ENCODE data around the gene OR12D1.
"Not testable (repeated sequence)": the region's sequence is repeated elsewhere in the genome, so short reads cannot be mapped to it uniquely, and the experiment has no call there.

OR12D1 gene

GRCh38 chr6:29414588-29414987, at the start of gene OR12D1:
OR12D1 (plus strand) TSS chr6:29414928.
- DNase-seq (ENCODE audit: low read depth, low spot score), result no peak

- DNase-seq (ENCODE audit: low read depth, low spot score), result no peak
Observed at GRCh38 chr6:29368765-29369164, 46.0 kb upstream of the OR12D1 start, which contains the start of gene OR5V1. OR5V1 (minus strand) TSS chr6:29368865; CDS start chr6:29356195, 12,670 bp downstream.

- no peak for DNase-seq (ENCODE audit: low read depth, low spot score)
Observed at GRCh38 chr6:29375191-29375590, 39.5 kb upstream of the OR12D1 start, which contains the start of gene OR12D3. OR12D3 (minus strand) TSS chr6:29375291; CDS start chr6:29375287, 4 bp downstream.

- no peak for DNase-seq (ENCODE audit: low read depth, low spot score)
Observed at GRCh38 chr6:29376003-29376402, 38.7 kb upstream of the OR12D1 start.

- no peak for DNase-seq (ENCODE audit: low read depth, low spot score)
Observed at GRCh38 chr6:29388533-29388932, 26.2 kb upstream of the OR12D1 start.

- DNase-seq (ENCODE audit: low read depth, low spot score), result no peak
Observed at GRCh38 chr6:29395331-29395730, 19.4 kb upstream of the OR12D1 start, which contains the start of gene OR12D2. OR12D2 (plus strand) TSS chr6:29395631; CDS start chr6:29396700, 1,069 bp downstream.

GRCh38 chr6:29399525-29399924, 15.2 kb upstream of the OR12D1 start:
- DNase-seq (ENCODE audit: low read depth, low spot score), result no peak

GRCh38 chr6:29403801-29404200, 10.9 kb upstream of the OR12D1 start:
- DNase-seq (ENCODE audit: low read depth, low spot score), result no peak

GRCh38 chr6:29419516-29419915, 4.8 kb downstream of the OR12D1 start:
- DNase-seq (ENCODE audit: low read depth, low spot score), result no peak

GRCh38 chr6:29424168-29424567, 9.4 kb downstream of the OR12D1 start:
- DNase-seq (ENCODE audit: low read depth, low spot score), result no peak

- DNase-seq (ENCODE audit: low read depth, low spot score), result no peak
Observed at GRCh38 chr6:29424575-29424974, 9.8 kb downstream of the OR12D1 start.

GRCh38 chr6:29425075-29425474, 10.3 kb downstream of the OR12D1 start:
- no peak for DNase-seq (ENCODE audit: low read depth, low spot score)

GRCh38 chr6:29426654-29427053, 11.9 kb downstream of the OR12D1 start:
- DNase-seq (ENCODE audit: low read depth, low spot score), result no peak

GRCh38 chr6:29436730-29437129, 22.0 kb downstream of the OR12D1 start:
- DNase-seq (ENCODE audit: low read depth, low spot score), result not testable (repeated sequence)

GRCh38 chr6:29439006-29439405, 24.3 kb downstream of the OR12D1 start, which contains the start of gene OR10C1:
OR10C1 (plus strand) TSS chr6:29439306; CDS start chr6:29440016, 710 bp downstream.
- no peak for DNase-seq (ENCODE audit: low read depth, low spot score)

GRCh38 chr6:29442719-29443118, 28.0 kb downstream of the OR12D1 start:
- DNase-seq (ENCODE audit: low read depth, low spot score), result no peak

GRCh38 chr6:29444031-29444430, 29.3 kb downstream of the OR12D1 start:
- not testable (repeated sequence) for DNase-seq (ENCODE audit: low read depth, low spot score)

- DNase-seq (ENCODE audit: low read depth, low spot score), result no peak
Observed at GRCh38 chr6:29447670-29448069, 32.9 kb downstream of the OR12D1 start.

- DNase-seq (ENCODE audit: low read depth, low spot score), result no peak
Observed at GRCh38 chr6:29451471-29452193, 36.9 kb downstream of the OR12D1 start.

GRCh38 chr6:29456971-29457370, 42.2 kb downstream of the OR12D1 start, which contains the start of the genes OR11A1 and OR2H1:
OR11A1 (minus strand) TSS chr6:29457071; CDS start chr6:29427641, 29,430 bp downstream.
OR2H1 (plus strand) TSS chr6:29457155; CDS start chr6:29461770, 4,615 bp downstream.
- DNase-seq (ENCODE audit: low read depth, low spot score), result no peak

- DNase-seq (ENCODE audit: low read depth, low spot score), result no peak
Observed at GRCh38 chr6:29461021-29461814, 46.5 kb downstream of the OR12D1 start.

GRCh38 chr6:29462022-29462421, 47.3 kb downstream of the OR12D1 start:
- DNase-seq (ENCODE audit: low read depth, low spot score), result no peak
